Measurements from ENCODE around the gene SMIM44. TPM values are rescaled to one million over a fixed set of nuclear protein-coding genes. Genes with fewer than 3 reads are reported as not detected.

The SMIM44 gene
- total RNA-seq, 1 donor, result not detected

DNA sequence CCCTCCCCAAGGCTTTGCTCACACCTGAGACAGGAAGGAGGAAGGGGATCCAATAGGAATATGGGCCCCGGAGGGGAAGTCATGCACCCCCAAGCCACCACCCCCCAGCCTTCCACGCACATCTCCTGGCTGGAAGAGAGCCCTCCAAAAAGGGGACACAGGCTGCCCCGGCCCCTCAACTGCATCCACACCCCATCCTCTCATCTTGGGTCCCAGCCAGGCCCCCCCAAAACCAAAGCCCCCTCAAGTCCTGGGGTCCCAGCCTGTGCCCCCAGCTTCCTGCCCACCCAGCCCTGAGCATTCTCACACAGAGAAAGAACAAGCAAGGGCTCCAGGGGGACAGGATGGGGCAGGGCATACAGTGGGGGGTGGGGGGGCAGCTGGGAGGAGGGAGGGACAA is 15.0 kb downstream of the SMIM44 start:
- TF ChIP-seq CTCF (IDR thresholded peaks at IDR 0.05; ENCODE audit: insufficient read depth, low read depth, low read length), result no peak
- no peak overlapping the region for H3K4me3 ChIP-seq (ENCODE audit: low read depth, low read length)
- no peak for DNase-seq (ENCODE audit: low read depth)

GRCh38 chr19:3467437-3468198 is 15.6 kb downstream of the SMIM44 start:
- H3K4me3 ChIP-seq (ENCODE audit: low read depth, low read length), result no peak overlapping the region
- TF ChIP-seq CTCF (IDR thresholded peaks at IDR 0.05; ENCODE audit: insufficient read depth, low read depth, low read length), result no peak
- DNase-seq (ENCODE audit: low read depth), result no peak

GRCh38 chr19:3466635-3467034 is 16.6 kb downstream of the SMIM44 start:
- DNase-seq (ENCODE audit: low read depth), result no peak
- TF ChIP-seq CTCF (IDR thresholded peaks at IDR 0.05; ENCODE audit: insufficient read depth, low read depth, low read length), result no peak
- H3K4me3 ChIP-seq (ENCODE audit: low read depth, low read length), result no peak overlapping the region

DNA sequence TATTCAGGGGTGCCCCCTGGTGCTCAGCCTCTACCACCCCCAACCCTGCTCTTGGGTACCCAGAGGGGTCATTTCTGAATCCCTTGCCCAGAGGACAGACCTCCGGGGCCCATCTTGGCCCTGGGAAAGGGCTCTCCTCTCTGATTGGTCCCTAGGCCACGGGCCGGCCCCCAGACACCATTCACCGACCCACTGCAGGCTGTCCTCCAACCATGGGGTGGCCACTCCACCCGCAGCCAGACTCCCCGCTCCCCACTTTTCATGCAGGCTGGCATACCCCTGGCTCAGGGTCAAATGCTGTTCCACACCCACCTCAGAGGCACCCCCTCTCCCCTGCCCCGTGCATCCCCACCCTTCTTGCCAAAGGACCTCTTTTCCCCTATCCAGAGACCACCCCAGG is 17.7 kb downstream of the SMIM44 start:
- no peak overlapping the region for H3K4me3 ChIP-seq (ENCODE audit: low read depth, low read length)
- DNase-seq (ENCODE audit: low read depth), result no peak
- TF ChIP-seq CTCF (IDR thresholded peaks at IDR 0.05; ENCODE audit: insufficient read depth, low read depth, low read length), result no peak

GRCh38 chr19:3464587-3465235 is 18.5 kb downstream of the SMIM44 start:
- no peak for DNase-seq (ENCODE audit: low read depth)
- H3K4me3 ChIP-seq (ENCODE audit: low read depth, low read length), result no peak overlapping the region
- TF ChIP-seq CTCF (IDR thresholded peaks at IDR 0.05; ENCODE audit: insufficient read depth, low read depth, low read length), result no peak

- DNase-seq (ENCODE audit: low read depth), result no peak
- no peak for TF ChIP-seq CTCF (IDR thresholded peaks at IDR 0.05; ENCODE audit: insufficient read depth, low read depth, low read length)
- no peak overlapping the region for H3K4me3 ChIP-seq (ENCODE audit: low read depth, low read length)
These were observed 19.3 kb downstream of the SMIM44 start for GRCh38 chr19:3463714-3464586.
